T-helper 22 cell (primary cell): ENCODE data around the gene RAPGEF5.

Experiments
- DNase-seq: peaks from one replicate; pipeline ENCODE4 v3.0.0-alpha.2; 2020; ENCODE audit warnings: low read depth

Gene RAPGEF5

GRCh38 chr7:22189741-22190140 is 167.2 kb downstream of the RAPGEF5 start:
- DNase-seq = no peak

- no peak for DNase-seq
Measured at GRCh38 chr7:22189230-22189629, 167.7 kb downstream of the RAPGEF5 start.

GRCh38 chr7:22187691-22188348 is 169.1 kb downstream of the RAPGEF5 start:
- no peak for DNase-seq

GRCh38 chr7:22185559-22185958 is 171.4 kb downstream of the RAPGEF5 start:
- no peak for DNase-seq

GRCh38 chr7:22184549-22185199 is 172.3 kb downstream of the RAPGEF5 start:
- no peak for DNase-seq

GRCh38 chr7:22183522-22184280 is 173.3 kb downstream of the RAPGEF5 start:
- no peak for DNase-seq

GRCh38 chr7:22182149-22182548 is 174.8 kb downstream of the RAPGEF5 start:
- no peak for DNase-seq

- DNase-seq = no peak
Measured at GRCh38 chr7:22181663-22182062, 175.3 kb downstream of the RAPGEF5 start.

- DNase-seq = no peak
Measured at GRCh38 chr7:22179442-22179879, 177.5 kb downstream of the RAPGEF5 start.

GRCh38 chr7:22178735-22179134 is 178.2 kb downstream of the RAPGEF5 start:
- no peak for DNase-seq

GRCh38 chr7:22176791-22177412 is 180.1 kb downstream of the RAPGEF5 start:
- no peak for DNase-seq

GRCh38 chr7:22174574-22174953 is 182.4 kb downstream of the RAPGEF5 start:
- DNase-seq = no peak

GRCh38 chr7:22173685-22174573 is 183.0 kb downstream of the RAPGEF5 start:
- DNase-seq = no peak

GRCh38 chr7:22168129-22168634 is 188.8 kb downstream of the RAPGEF5 start:
- no peak for DNase-seq

- no peak for DNase-seq
Measured at GRCh38 chr7:22167482-22167881, 189.5 kb downstream of the RAPGEF5 start.

- DNase-seq = no peak
Measured at GRCh38 chr7:22166928-22167327, 190.0 kb downstream of the RAPGEF5 start.

GRCh38 chr7:22159341-22159740 is 197.6 kb downstream of the RAPGEF5 start:
- no peak for DNase-seq

- no peak for DNase-seq
Measured at GRCh38 chr7:22157552-22157951, 199.4 kb downstream of the RAPGEF5 start.

GRCh38 chr7:22156205-22156604 is 200.7 kb downstream of the RAPGEF5 start:
- no peak for DNase-seq

- no peak for DNase-seq
Measured at GRCh38 chr7:22154143-22154529, 202.8 kb downstream of the RAPGEF5 start.

- no peak for DNase-seq
Measured at GRCh38 chr7:22153432-22154142, 203.4 kb downstream of the RAPGEF5 start.
